IMR-90 (cell line): ENCODE measurements around the gene CCDC40.

Experiments used
- CTCF ChIP-seq: conservative IDR thresholded peaks from 2 replicates; pipeline ENCODE4 v1.5.1; 2012; ENCODE audit warnings: mild to moderate bottlenecking, low read depth, low read length, improper control_type of control experiment
- NFE2L2 ChIP-seq: fragments of 150-350 bp; IDR thresholded peaks from 2 replicates; pipeline ENCODE4 v1.6.1; 2016; ENCODE audit warnings: low read depth, mild to moderate bottlenecking, low read length

- TF ChIP-seq CTCF, result no peak
- no peak for TF ChIP-seq NFE2L2
These were observed 19.0 kb upstream of the CCDC40 start for GRCh38 chr17:80017226-80018010.
